ENCODE results near the gene AQP12B.
"Not testable (repeated sequence)": the region's sequence is repeated elsewhere in the genome, so short reads cannot be mapped to it uniquely, and the experiment has no call there.

DNA sequence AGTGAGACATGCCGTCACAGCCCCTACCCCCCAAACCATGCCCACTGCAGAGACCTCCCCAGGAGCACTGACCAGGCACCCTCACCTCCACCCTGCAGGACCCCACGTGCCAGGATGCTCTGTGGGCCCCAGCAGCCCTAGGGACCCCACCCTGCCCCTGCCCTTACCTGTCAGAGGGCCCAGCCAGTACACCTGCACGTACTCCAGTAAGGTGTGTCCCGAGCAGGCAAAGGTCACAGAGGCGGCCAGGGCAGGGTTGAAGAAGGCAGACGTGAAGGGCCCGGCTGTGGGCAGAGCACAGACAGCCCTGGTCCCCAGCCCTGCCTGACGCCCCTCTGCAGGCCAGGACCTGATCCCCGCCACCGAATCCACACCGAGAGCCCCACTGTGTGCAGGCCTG is 2.5 kb downstream of the AQP12B start:
- TF ChIP-seq EZH2phosphoT487 (IDR thresholded peaks at IDR 0.05; ENCODE audit: borderline replicate concordance, low read length) = not testable (repeated sequence)
- TF ChIP-seq, protein P1, sequence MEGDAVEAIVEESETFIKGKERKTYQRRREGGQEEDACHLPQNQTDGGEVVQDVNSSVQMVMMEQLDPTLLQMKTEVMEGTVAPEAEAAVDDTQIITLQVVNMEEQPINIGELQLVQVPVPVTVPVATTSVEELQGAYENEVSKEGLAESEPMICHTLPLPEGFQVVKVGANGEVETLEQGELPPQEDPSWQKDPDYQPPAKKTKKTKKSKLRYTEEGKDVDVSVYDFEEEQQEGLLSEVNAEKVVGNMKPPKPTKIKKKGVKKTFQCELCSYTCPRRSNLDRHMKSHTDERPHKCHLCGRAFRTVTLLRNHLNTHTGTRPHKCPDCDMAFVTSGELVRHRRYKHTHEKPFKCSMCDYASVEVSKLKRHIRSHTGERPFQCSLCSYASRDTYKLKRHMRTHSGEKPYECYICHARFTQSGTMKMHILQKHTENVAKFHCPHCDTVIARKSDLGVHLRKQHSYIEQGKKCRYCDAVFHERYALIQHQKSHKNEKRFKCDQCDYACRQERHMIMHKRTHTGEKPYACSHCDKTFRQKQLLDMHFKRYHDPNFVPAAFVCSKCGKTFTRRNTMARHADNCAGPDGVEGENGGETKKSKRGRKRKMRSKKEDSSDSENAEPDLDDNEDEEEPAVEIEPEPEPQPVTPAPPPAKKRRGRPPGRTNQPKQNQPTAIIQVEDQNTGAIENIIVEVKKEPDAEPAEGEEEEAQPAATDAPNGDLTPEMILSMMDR (conservative IDR thresholded peaks at IDR 0.05; ENCODE audit: low read depth, low read length) = not testable (repeated sequence)
